Calu3 (cell line): ENCODE measurements around the gene HPGDS. TPM values are rescaled to one million over a fixed set of nuclear protein-coding genes. Genes with fewer than 3 reads are reported as not detected.
"Not testable (repeated sequence)": the region's sequence is repeated elsewhere in the genome, so short reads cannot be mapped to it uniquely, and the experiment has no call there.

ENCODE experiments used
- BruUV-seq: library from RNA; stranded (reverse); fragments of 400-500 nt; replicated peaks from 2 replicates; lab custom pipeline; 2021; lab: Mats Ljungman, UMichigan
- CTCF ChIA-PET: fragments of 300-600 bp; sonication (Branson Sonifier 250); formaldehyde crosslinking; loops from one replicate; lab custom pipeline; 2022; ENCODE audit warnings: antibody characterized with exemption; lab: Charles Lee
- DNase-seq: peaks from one replicate; pipeline ENCODE4 v3.0.0; 2022
- H3K27ac Mint-ChIP-seq: one replicate; pipeline ENCODE4 v1.8.0; 2022; ENCODE audit warnings: mixed read lengths; ENCODE audit not compliant: unreplicated experiment
- H3K27me3 Mint-ChIP-seq: one replicate; pipeline ENCODE4 v1.8.0; 2022; ENCODE audit warnings: mixed read lengths; ENCODE audit not compliant: unreplicated experiment
- H3K36me3 Mint-ChIP-seq: one replicate; pipeline ENCODE4 v1.8.0; 2022; ENCODE audit warnings: mild to moderate bottlenecking, moderate library complexity, mixed read lengths; ENCODE audit not compliant: insufficient read depth, unreplicated experiment
- H3K4me1 Mint-ChIP-seq: one replicate; pipeline ENCODE4 v1.8.0; 2022; ENCODE audit warnings: mild to moderate bottlenecking, low read depth, mixed read lengths; ENCODE audit not compliant: unreplicated experiment
- H3K4me3 Mint-ChIP-seq: one replicate; pipeline ENCODE4 v1.8.0; 2022; ENCODE audit warnings: mild to moderate bottlenecking, low read depth, moderate library complexity, mixed read lengths; ENCODE audit not compliant: unreplicated experiment
- H3K9me3 Mint-ChIP-seq: one replicate; pipeline ENCODE4 v1.8.0; 2022; ENCODE audit warnings: low read depth, mixed read lengths; ENCODE audit not compliant: unreplicated experiment
- intact Hi-C: fragments of 100-400 bp; cut with micrococcal nuclease; formaldehyde crosslinking; loops from one replicate; pipeline ENCODE4 v1.10.0; 2022; ENCODE audit not compliant: unreplicated experiment
- total RNA-seq: library from RNA; stranded (reverse); gene quantifications from 2 replicates; pipeline ENCODE4 v1.2.3, GENCODE V29; 2022
- TF ChIP-seq, protein P1 (sequence below): fragments of 200-600 bp; IDR thresholded peaks from one replicate; pipeline ENCODE4 v1.8.0; 2022; ENCODE audit warnings: antibody characterized with exemption; ENCODE audit not compliant: unreplicated experiment

The HPGDS gene
- total RNA-seq, 1 experiment from 2014 or later = not detected

DNA sequence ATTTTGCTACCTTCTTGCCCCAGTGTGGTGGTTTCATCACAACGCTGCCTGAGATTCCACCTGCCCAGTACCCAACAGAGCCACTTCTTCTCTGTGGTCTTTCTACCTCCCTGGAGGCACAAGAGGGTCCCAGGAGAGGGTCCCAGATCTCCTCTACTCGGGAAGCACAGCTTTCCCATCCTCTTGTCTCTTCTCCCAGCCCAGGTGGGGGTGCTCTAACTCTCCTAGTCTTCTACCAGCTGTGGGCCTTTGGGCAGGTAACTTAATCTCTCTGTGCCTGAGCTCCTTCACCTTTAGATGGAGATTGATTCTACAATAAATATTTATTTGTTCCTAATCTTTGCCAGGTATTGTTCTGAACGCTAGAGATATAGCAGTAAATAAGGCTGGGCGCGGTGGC is 1.8 kb upstream of the HPGDS start:
- no peak overlapping the region for H3K27ac Mint-ChIP-seq
- intact Hi-C loops = no loop called here
- H3K36me3 Mint-ChIP-seq = no peaks in the 10 kb centered on the region
- no peaks in the 10 kb centered on the region for H3K4me1 Mint-ChIP-seq
- no peak overlapping the region for H3K4me3 Mint-ChIP-seq
- no peaks in the 10 kb centered on the region for H3K9me3 Mint-ChIP-seq
- BruUV-seq = no TSS peak
- DNase-seq = no peak
- CTCF ChIA-PET = no interaction called here
- no peaks in the 10 kb centered on the region for H3K27me3 Mint-ChIP-seq
- TF ChIP-seq, protein P1, sequence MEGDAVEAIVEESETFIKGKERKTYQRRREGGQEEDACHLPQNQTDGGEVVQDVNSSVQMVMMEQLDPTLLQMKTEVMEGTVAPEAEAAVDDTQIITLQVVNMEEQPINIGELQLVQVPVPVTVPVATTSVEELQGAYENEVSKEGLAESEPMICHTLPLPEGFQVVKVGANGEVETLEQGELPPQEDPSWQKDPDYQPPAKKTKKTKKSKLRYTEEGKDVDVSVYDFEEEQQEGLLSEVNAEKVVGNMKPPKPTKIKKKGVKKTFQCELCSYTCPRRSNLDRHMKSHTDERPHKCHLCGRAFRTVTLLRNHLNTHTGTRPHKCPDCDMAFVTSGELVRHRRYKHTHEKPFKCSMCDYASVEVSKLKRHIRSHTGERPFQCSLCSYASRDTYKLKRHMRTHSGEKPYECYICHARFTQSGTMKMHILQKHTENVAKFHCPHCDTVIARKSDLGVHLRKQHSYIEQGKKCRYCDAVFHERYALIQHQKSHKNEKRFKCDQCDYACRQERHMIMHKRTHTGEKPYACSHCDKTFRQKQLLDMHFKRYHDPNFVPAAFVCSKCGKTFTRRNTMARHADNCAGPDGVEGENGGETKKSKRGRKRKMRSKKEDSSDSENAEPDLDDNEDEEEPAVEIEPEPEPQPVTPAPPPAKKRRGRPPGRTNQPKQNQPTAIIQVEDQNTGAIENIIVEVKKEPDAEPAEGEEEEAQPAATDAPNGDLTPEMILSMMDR = no peak

DNA sequence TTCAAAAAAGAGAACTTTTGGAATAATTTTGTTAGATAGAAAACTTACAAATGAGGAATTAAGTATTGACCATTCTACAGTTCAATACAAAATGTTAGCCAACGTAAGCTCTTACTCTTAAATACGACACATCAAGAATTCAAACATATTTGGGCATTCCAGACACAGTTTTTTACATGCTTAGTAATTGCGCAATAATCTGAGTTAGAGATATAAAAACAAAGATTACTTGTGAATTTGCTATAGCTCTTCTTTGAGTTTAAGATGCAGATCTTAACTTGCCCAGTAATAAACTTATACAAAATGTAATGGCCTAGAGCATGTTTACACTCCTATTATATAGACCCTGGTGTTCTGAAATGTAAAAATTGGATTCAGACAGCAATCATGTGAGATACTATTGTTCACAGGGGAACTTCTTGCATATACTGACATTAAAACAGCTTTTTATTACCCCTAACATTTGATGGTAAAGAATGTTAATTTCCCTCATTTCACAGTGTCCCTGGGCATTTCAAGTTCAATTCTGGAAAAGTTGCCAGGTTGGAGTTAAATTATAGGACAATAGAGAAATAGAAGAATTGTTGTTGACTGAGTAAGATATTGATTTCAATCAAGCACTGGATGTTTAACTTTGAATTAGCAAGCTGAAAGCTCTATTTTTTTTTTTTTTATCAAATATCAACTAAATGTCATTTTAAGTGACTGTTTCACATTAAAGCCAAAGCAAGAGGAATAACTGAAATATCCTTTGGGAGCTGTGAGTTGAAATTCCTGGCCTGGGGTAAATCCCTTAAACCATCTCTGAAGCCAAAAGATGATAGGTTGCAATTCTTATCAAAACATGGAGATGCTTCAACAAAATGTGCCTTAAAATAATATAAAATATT is 910 bp downstream of the HPGDS start:
- DNase-seq = no peak
- BruUV-seq = no TSS peak
- TF ChIP-seq, protein P1 = no peak
- Mint-ChIP-seq H3K9me3 (no peaks in the 10 kb centered on the region), H3K36me3 (no peaks in the 10 kb centered on the region), H3K4me1 (no peaks in the 10 kb centered on the region), H3K27me3 (no peaks in the 10 kb centered on the region), H3K27ac (no peak overlapping the region), H3K4me3 (no peak overlapping the region)
- intact Hi-C loops = no loop called here
- CTCF ChIA-PET = no interaction called here

DNA sequence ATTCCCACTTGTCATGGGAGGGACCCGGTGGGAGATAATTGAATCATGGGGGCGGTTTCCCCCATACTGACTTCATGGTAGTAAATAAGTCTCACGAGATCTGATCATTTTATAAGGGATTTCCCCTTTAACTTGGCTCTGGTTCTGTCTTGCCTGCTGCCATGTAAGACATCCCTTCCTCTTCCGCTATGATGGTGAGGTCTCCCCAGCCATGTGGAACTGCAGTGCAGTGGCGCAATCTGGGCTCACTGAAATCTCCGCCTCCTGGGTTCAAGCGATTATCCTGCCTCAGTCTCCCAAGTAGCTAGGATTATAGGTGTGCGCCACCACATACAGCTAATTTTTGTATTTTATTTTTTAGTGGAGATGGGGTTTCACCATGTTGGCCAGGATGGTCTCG is 2.9 kb downstream of the HPGDS start:
- no peaks in the 10 kb centered on the region for H3K9me3 Mint-ChIP-seq
- no peak overlapping the region for H3K27ac Mint-ChIP-seq
- H3K4me3 Mint-ChIP-seq = no peak overlapping the region
- BruUV-seq = no TSS peak
- H3K36me3 Mint-ChIP-seq = no peaks in the 10 kb centered on the region
- no peak for DNase-seq
- intact Hi-C loops = no loop called here
- CTCF ChIA-PET = no interaction called here
- no peaks in the 10 kb centered on the region for H3K27me3 Mint-ChIP-seq
- TF ChIP-seq, protein P1 = no peak
- no peaks in the 10 kb centered on the region for H3K4me1 Mint-ChIP-seq

DNA sequence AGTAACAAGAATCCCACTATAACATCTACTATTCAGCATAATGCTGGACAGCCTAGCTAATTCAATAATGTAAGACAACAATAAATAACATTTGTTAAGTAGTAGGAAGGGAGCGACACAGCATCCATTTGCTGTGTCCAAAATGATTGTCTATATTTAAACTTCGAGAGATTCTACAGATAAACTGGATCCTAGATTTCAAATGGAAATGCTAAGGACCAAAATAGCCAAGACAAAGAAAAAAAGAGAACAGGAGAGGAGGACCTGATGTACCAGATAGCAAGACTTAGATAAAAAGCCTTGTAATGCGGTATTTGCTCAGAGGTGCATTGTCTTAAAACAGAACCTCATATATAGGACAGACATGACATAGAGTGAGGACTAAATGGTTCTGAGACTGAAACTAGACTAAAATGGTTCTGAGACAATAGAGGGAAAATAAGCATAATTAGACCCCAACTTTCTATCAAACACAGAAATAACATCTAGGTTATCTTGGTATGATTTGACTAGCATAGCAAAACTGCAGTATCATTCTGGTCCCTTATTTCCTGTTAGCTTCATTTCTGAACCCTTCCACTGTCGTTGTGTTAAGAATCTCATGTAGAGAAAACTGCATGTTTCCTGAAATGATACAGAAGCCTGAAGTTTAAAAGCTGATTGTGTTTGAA is 3.8 kb downstream of the HPGDS start:
- Mint-ChIP-seq H3K27ac (no peak overlapping the region), H3K4me1 (no peaks in the 10 kb centered on the region), H3K4me3 (no peak overlapping the region), H3K36me3 (no peaks in the 10 kb centered on the region), H3K9me3 (no peaks in the 10 kb centered on the region), H3K27me3 (no peaks in the 10 kb centered on the region)
- no TSS peak for BruUV-seq
- TF ChIP-seq, protein P1 = no peak
- intact Hi-C loops = no loop called here
- CTCF ChIA-PET = no interaction called here
- no peak for DNase-seq

DNA sequence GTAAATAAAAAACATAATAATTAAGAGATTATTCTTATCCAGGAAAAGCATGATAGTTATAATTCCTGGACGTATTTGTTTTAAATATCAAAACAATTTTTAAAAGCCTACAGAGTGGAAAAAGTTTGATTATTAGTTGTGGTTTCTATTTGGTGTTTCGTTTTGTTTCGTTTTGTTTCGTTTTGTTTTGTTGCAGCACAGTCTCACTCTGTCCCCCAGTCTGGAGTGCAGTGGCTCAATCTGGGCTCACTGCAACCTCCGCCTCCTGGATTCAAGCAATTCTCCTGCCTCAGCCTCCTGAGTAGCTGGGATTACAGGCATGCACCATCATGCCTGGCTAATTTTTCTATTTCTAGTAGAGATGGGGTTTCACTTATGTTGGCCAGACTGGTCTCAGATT is 5.8 kb downstream of the HPGDS start:
- H3K27ac Mint-ChIP-seq, H3K9me3 Mint-ChIP-seq, DNase-seq, H3K4me1 Mint-ChIP-seq, intact Hi-C loops, H3K4me3 Mint-ChIP-seq, H3K27me3 Mint-ChIP-seq, CTCF ChIA-PET, H3K36me3 Mint-ChIP-seq, BruUV-seq: not testable (repeated sequence)
